MM.1S (cell line): ENCODE measurements around the gene RIPOR1.

Experiments used
- DNase-seq: peaks from one replicate; pipeline ENCODE4 v3.0.0-alpha.2; 2015
- H2AFZ ChIP-seq: fragments of 300-600 bp; sonication (generic); 2 replicates; pipeline ENCODE4 v1.6.0; 2016; ENCODE audit warnings: antibody characterized with exemption, low read length
- H3F3A ChIP-seq: fragments of 300-600 bp; sonication (generic); 2 replicates; pipeline ENCODE4 v1.6.1; 2016; ENCODE audit warnings: mild to moderate bottlenecking, antibody characterized with exemption, low read length, moderate library complexity, mixed read lengths; ENCODE audit not compliant: insufficient read depth
- H3K27ac ChIP-seq: fragments of 300-600 bp; sonication (generic); 2 replicates; pipeline ENCODE4 v1.5.1; 2016; ENCODE audit warnings: mild to moderate bottlenecking, low read length
- H3K27me3 ChIP-seq: fragments of 300-600 bp; sonication (generic); replicated peaks from 2 replicates; pipeline ENCODE4 v1.6.0; 2016; ENCODE audit warnings: low read length; ENCODE audit not compliant: insufficient read depth
- H3K36me3 ChIP-seq: fragments of 300-600 bp; sonication (generic); replicated peaks from 2 replicates; pipeline ENCODE4 v1.6.1; 2016; ENCODE audit warnings: mild to moderate bottlenecking, low read length, mixed read lengths; ENCODE audit not compliant: insufficient read depth
- H3K4me1 ChIP-seq: fragments of 300-600 bp; sonication (generic); 2 replicates; pipeline ENCODE4 v1.6.1; 2016; ENCODE audit warnings: low read length, mixed read lengths
- H3K4me2 ChIP-seq: fragments of 300-600 bp; sonication (generic); 2 replicates; pipeline ENCODE4 v1.6.0; 2016; ENCODE audit warnings: low read depth, low read length
- H3K4me3 ChIP-seq: fragments of 300-600 bp; sonication (generic); 2 replicates; pipeline ENCODE4 v1.5.1; 2016; ENCODE audit warnings: low read length, mixed read lengths
- H3K79me2 ChIP-seq: fragments of 300-600 bp; sonication (generic); 2 replicates; pipeline ENCODE4 v1.6.1; 2016; ENCODE audit warnings: mixed run types, low read length, mixed read lengths
- H3K9ac ChIP-seq: fragments of 300-600 bp; sonication (generic); 2 replicates; pipeline ENCODE4 v1.6.1; 2016; ENCODE audit warnings: low read length, mixed read lengths
- H3K9me2 ChIP-seq: fragments of 300-600 bp; sonication (generic); replicated peaks from 2 replicates; pipeline ENCODE4 v1.6.1; 2016; ENCODE audit warnings: mild to moderate bottlenecking, low read length, mixed read lengths; ENCODE audit not compliant: insufficient read depth
- H3K9me3 ChIP-seq: fragments of 300-600 bp; sonication (generic); replicated peaks from 2 replicates; pipeline ENCODE4 v1.6.1; 2016; ENCODE audit warnings: mild to moderate bottlenecking, low read length, mixed read lengths; ENCODE audit not compliant: insufficient read depth
- H4K20me1 ChIP-seq: fragments of 300-600 bp; sonication (generic); 2 replicates; pipeline ENCODE4 v1.6.1; 2016; ENCODE audit warnings: mild to moderate bottlenecking, low read length, moderate library complexity, mixed read lengths; ENCODE audit not compliant: insufficient read depth
- EZH2 ChIP-seq: fragments of 300-600 bp; sonication (generic); optimal IDR thresholded peaks from 2 replicates; pipeline ENCODE3; 2017; ENCODE audit warnings: low read depth, mild to moderate bottlenecking, antibody characterized with exemption, low read length, mixed read lengths
- EZH2phosphoT487 ChIP-seq: fragments of 300-600 bp; sonication (generic); IDR thresholded peaks from 2 replicates; pipeline ENCODE4 v1.6.1; 2018; ENCODE audit warnings: antibody characterized with exemption, low read length
- TF ChIP-seq, protein P1 (sequence below): fragments of 300-600 bp; sonication (generic); IDR thresholded peaks from 2 replicates; pipeline ENCODE4 v1.5.1; 2016; ENCODE audit warnings: antibody characterized with exemption, low read length, mixed read lengths

The RIPOR1 gene

DNA sequence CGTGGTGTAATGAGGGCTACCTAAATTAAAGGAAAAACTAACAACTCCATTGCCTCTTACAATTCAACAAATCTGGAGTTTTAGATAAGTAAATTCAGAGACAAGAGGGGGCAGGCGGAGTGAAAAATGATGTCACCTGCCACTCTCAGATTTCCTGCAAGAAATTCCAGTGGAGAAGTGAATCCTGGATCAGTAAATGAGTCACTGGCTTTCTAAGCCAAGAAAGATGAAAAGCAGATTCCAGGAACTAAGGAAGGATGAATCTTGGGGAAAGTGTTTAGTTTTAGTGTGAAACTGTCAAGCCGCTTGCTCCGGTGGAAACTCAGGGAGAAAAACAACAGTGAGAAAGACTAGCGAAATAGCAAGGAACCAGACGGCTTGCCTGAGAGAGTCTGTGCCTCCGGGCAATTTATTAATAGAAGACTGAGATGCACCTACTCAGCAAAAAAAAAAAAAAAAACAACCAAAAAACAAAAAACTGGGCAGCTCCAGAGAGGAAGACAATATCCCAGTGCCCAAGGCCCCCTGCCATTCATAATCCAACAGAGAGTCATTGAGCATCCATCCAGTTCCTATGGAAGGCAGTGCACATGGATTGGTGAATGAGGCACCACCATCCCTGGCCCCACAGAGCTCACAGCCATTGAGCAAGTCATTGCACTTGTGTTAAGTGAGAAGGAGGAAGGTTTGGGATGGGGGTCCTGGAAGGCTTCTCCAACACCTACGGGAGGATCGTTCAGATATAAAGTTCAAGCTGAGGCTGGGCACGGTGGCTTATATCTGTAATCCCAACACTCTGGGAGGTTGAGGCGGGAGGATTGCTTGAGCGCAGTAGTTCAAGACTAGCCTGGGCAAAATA is 12.1 kb upstream of the RIPOR1 start:
- H3K27ac ChIP-seq: no peak overlapping the region; the same call in 1 of the 2 replicates
- H3K9ac ChIP-seq: peak overlapping the region; percentile 10; the same call in 1 of the 2 replicates
- H3K9me3 ChIP-seq: no peaks in the 10 kb centered on the region
- DNase-seq: no peak
- peaks cover 7% of the 10 kb centered on the region for H3K4me1 ChIP-seq
- no peaks in the 10 kb centered on the region for H3K36me3 ChIP-seq
- no peak for TF ChIP-seq EZH2
- TF ChIP-seq, protein P1, sequence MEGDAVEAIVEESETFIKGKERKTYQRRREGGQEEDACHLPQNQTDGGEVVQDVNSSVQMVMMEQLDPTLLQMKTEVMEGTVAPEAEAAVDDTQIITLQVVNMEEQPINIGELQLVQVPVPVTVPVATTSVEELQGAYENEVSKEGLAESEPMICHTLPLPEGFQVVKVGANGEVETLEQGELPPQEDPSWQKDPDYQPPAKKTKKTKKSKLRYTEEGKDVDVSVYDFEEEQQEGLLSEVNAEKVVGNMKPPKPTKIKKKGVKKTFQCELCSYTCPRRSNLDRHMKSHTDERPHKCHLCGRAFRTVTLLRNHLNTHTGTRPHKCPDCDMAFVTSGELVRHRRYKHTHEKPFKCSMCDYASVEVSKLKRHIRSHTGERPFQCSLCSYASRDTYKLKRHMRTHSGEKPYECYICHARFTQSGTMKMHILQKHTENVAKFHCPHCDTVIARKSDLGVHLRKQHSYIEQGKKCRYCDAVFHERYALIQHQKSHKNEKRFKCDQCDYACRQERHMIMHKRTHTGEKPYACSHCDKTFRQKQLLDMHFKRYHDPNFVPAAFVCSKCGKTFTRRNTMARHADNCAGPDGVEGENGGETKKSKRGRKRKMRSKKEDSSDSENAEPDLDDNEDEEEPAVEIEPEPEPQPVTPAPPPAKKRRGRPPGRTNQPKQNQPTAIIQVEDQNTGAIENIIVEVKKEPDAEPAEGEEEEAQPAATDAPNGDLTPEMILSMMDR: no peak
- no peak for TF ChIP-seq EZH2phosphoT487
- H3K4me3 ChIP-seq: no peak overlapping the region
- H3K9me2 ChIP-seq: no peaks in the 10 kb centered on the region
- H3F3A ChIP-seq: no peaks in the 10 kb centered on the region
- no peaks in the 10 kb centered on the region for H3K27me3 ChIP-seq
- peak overlapping the region; percentile 16; the same call in 1 of the 2 replicates for H3K4me2 ChIP-seq
- H2AFZ ChIP-seq: peak overlapping the region; percentile 22; the same call in 1 of the 2 replicates
- H4K20me1 ChIP-seq: no peaks in the 10 kb centered on the region
- H3K79me2 ChIP-seq: no peaks in the 10 kb centered on the region

DNA sequence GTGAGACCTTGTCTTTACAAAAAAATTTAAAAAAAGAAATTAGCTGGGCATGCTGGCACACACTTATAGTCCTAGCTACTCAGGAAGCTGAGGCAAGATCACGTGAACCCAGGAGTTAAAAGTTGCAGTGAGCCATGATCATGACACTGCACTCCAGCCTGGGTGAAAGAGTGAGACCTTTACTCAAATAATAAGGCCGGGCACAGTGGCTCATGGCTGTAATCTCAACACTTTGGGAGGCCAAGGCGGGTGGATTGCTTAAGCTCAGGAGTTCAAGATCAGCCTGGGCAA is 11.5 kb upstream of the RIPOR1 start:
- Histone ChIP-seq H3K27me3 (no peaks in the 10 kb centered on the region), H3K4me1 (peaks cover 7% of the 10 kb centered on the region), H3K9ac (no peak overlapping the region), H2AFZ (no peak overlapping the region), H3K79me2 (no peaks in the 10 kb centered on the region), H3K9me2 (no peaks in the 10 kb centered on the region), H3K4me3 (no peak overlapping the region), H4K20me1 (no peaks in the 10 kb centered on the region), H3K4me2 (no peak overlapping the region), H3K27ac (no peak overlapping the region), H3K9me3 (no peaks in the 10 kb centered on the region), H3F3A (no peaks in the 10 kb centered on the region), H3K36me3 (no peaks in the 10 kb centered on the region)
- DNase-seq: no peak
- no peak for TF ChIP-seq EZH2phosphoT487
- TF ChIP-seq, protein P1: no peak
- no peak for TF ChIP-seq EZH2

DNA sequence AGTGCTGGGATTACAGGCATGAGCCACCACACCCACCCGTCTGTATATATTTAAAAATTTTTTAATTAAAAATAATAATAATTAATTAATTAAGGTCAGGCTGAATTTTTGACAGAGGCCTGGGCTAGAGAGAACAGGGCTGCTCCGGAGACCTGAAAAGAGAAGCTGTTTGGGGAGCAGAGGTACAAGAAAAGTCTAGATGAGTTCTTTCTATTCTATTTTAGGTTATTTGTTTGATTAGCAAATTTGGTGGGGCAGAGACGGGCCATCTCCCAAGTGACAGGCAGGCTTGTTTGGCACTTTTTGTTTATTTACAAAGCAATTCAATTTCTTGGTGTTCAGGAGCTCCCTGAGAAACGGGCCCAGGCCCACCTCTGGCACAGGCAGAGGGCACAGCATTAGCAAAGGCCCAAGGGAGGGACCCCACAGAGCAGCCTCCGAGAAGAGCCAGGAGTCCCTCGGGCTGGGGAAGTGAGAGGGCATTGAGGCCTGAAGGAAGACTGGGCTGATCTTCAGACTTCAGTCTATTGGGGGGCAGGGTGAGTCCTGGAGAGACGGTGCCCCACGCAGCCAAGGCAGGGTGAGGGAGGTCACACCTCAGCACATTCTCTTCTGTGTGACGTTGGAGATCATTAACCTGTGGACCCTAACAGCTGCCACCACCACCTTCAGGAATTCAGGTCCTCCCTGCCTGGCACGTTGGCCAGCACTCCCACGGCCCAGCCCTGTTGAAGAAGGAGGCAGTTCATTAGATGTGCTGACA is 10.8 kb upstream of the RIPOR1 start:
- TF ChIP-seq EZH2: no peak
- TF ChIP-seq, protein P1: no peak
- TF ChIP-seq EZH2phosphoT487: no peak
- no peaks in the 10 kb centered on the region for H3K9me2 ChIP-seq
- H3K27ac ChIP-seq: no peak overlapping the region
- H3K27me3 ChIP-seq: no peaks in the 10 kb centered on the region
- no peaks in the 10 kb centered on the region for H4K20me1 ChIP-seq
- no peaks in the 10 kb centered on the region for H3K36me3 ChIP-seq
- H3K9me3 ChIP-seq: no peaks in the 10 kb centered on the region
- DNase-seq: no peak
- H3K79me2 ChIP-seq: no peaks in the 10 kb centered on the region
- no peak overlapping the region for H3K4me2 ChIP-seq
- H3K4me3 ChIP-seq: no peak overlapping the region
- peaks cover 7% of the 10 kb centered on the region for H3K4me1 ChIP-seq
- no peak overlapping the region for H3K9ac ChIP-seq
- no peaks in the 10 kb centered on the region for H3F3A ChIP-seq
- H2AFZ ChIP-seq: no peak overlapping the region
